ENCODE measurements around the gene ESYT3. TPM values are rescaled to one million over a fixed set of nuclear protein-coding genes. Genes with fewer than 3 reads are reported as not detected.
A peak's percentile ranks its signal among the peaks of the same experiment; 100 is the strongest.
"Not testable (repeated sequence)": the region's sequence is repeated elsewhere in the genome, so short reads cannot be mapped to it uniquely, and the experiment has no call there.

ESYT3 gene
- total RNA-seq, 2 donors from 2014 or later = 0.40 TPM; not detected in 1

- H3K27ac Mint-ChIP-seq = no peak overlapping the region
- peaks cover 9% of the 10 kb centered on the region for H3K27me3 Mint-ChIP-seq
- H3K4me3 Mint-ChIP-seq = no peak overlapping the region
- DNase-seq (no peak), ATAC-seq (no peak)
- H3K36me3 Mint-ChIP-seq (ENCODE audit: low read depth) = no peaks in the 10 kb centered on the region
- no peaks in the 10 kb centered on the region for H3K9me3 ChIP-seq (ENCODE audit: control insufficient read depth, low read length, poor library complexity, severe bottlenecking)
- H3K4me1 Mint-ChIP-seq = no peaks in the 10 kb centered on the region
Observed at GRCh38 chr3:138423316-138423715, 11.1 kb upstream of the ESYT3 start.

GRCh38 chr3:138424323-138424722 is 10.1 kb upstream of the ESYT3 start:
- H3K27ac Mint-ChIP-seq = no peak overlapping the region
- H3K4me3 Mint-ChIP-seq = no peak overlapping the region

GRCh38 chr3:138426211-138426610 is 8.2 kb upstream of the ESYT3 start:
- ATAC-seq = no peak
- no peaks in the 10 kb centered on the region for H3K9me3 ChIP-seq (ENCODE audit: control insufficient read depth, low read length, poor library complexity, severe bottlenecking)
- no peak overlapping the region for H3K4me3 Mint-ChIP-seq

More at GRCh38 chr3:138424323-138424722, 10.1 kb upstream of the ESYT3 start:
- Mint-ChIP-seq H3K27me3 (peaks cover 9% of the 10 kb centered on the region), H3K36me3 (ENCODE audit: low read depth) (no peaks in the 10 kb centered on the region), H3K4me1 (no peaks in the 10 kb centered on the region)
- H3K9me3 ChIP-seq (ENCODE audit: control insufficient read depth, low read length, poor library complexity, severe bottlenecking) = no peaks in the 10 kb centered on the region
- ATAC-seq = no peak
- DNase-seq = no peak

GRCh38 chr3:138426754-138427153 is 7.7 kb upstream of the ESYT3 start:
- not testable (repeated sequence) for H3K4me1 Mint-ChIP-seq; H3K9me3 ChIP-seq (ENCODE audit: control insufficient read depth, low read length, poor library complexity, severe bottlenecking); DNase-seq; ATAC-seq; H3K27me3 Mint-ChIP-seq; H3K27ac Mint-ChIP-seq; H3K36me3 Mint-ChIP-seq (ENCODE audit: low read depth); H3K4me3 Mint-ChIP-seq

More at GRCh38 chr3:138426211-138426610, 8.2 kb upstream of the ESYT3 start:
- Mint-ChIP-seq H3K27me3 (peaks cover under 1% of the 10 kb centered on the region), H3K4me1 (no peaks in the 10 kb centered on the region), H3K27ac (no peak overlapping the region), H3K36me3 (ENCODE audit: low read depth) (no peaks in the 10 kb centered on the region)
- no peak for DNase-seq

- Mint-ChIP-seq H3K27me3 (peaks cover 26% of the 10 kb centered on the region), H3K4me3 (no peak overlapping the region), H3K36me3 (ENCODE audit: low read depth) (peaks cover 2% of the 10 kb centered on the region), H3K4me1 (peaks cover 6% of the 10 kb centered on the region), H3K27ac (no peak overlapping the region)
- DNase-seq (no peak), ATAC-seq (no peak)
- no peaks in the 10 kb centered on the region for H3K9me3 ChIP-seq (ENCODE audit: control insufficient read depth, low read length, poor library complexity, severe bottlenecking)
Observed at GRCh38 chr3:138429665-138430064, 4.8 kb upstream of the ESYT3 start.

GRCh38 chr3:138432576-138433240 is 1.7 kb upstream of the ESYT3 start:
- Mint-ChIP-seq H3K36me3 (ENCODE audit: low read depth) (peaks cover 2% of the 10 kb centered on the region), H3K4me1 (peaks cover 8% of the 10 kb centered on the region), H3K27ac (no peak overlapping the region), H3K4me3 (peak overlapping the region; percentile 25), H3K27me3 (peaks cover 47% of the 10 kb centered on the region)
- ATAC-seq (no peak), DNase-seq (no peak)
- H3K9me3 ChIP-seq (ENCODE audit: control insufficient read depth, low read length, poor library complexity, severe bottlenecking) = no peaks in the 10 kb centered on the region

GRCh38 chr3:138433892-138434275 is 532 bp upstream of the ESYT3 start:
- DNase-seq (no peak), ATAC-seq (no peak)
- Mint-ChIP-seq H3K36me3 (ENCODE audit: low read depth) (peaks cover 2% of the 10 kb centered on the region), H3K27ac (no peak overlapping the region), H3K4me1 (peaks cover 8% of the 10 kb centered on the region), H3K4me3 (peak overlapping the region; percentile 82), H3K27me3 (peaks cover 58% of the 10 kb centered on the region)
- no peaks in the 10 kb centered on the region for H3K9me3 ChIP-seq (ENCODE audit: control insufficient read depth, low read length, poor library complexity, severe bottlenecking)

- H3K4me3 Mint-ChIP-seq = peak overlapping the region; percentile 82
- H3K27ac Mint-ChIP-seq = no peak overlapping the region
- DNase-seq = no peak
- peaks cover 8% of the 10 kb centered on the region for H3K4me1 Mint-ChIP-seq
- ATAC-seq = peak; percentile 46
- H3K9me3 ChIP-seq (ENCODE audit: control insufficient read depth, low read length, poor library complexity, severe bottlenecking) = no peaks in the 10 kb centered on the region
- H3K36me3 Mint-ChIP-seq (ENCODE audit: low read depth) = peaks cover 2% of the 10 kb centered on the region
- H3K27me3 Mint-ChIP-seq = peaks cover 67% of the 10 kb centered on the region
Observed at GRCh38 chr3:138434875-138435772, 708 bp downstream of the ESYT3 start.

- H3K36me3 Mint-ChIP-seq (ENCODE audit: low read depth) = peaks cover 2% of the 10 kb centered on the region
- no peak overlapping the region for H3K27ac Mint-ChIP-seq
- no peaks in the 10 kb centered on the region for H3K9me3 ChIP-seq (ENCODE audit: control insufficient read depth, low read length, poor library complexity, severe bottlenecking)
- DNase-seq (no peak), ATAC-seq (no peak)
- H3K27me3 Mint-ChIP-seq = peaks cover 69% of the 10 kb centered on the region
- peak overlapping the region; percentile 63 for H3K4me3 Mint-ChIP-seq
- H3K4me1 Mint-ChIP-seq = peaks cover 8% of the 10 kb centered on the region
Observed at GRCh38 chr3:138435840-138436239, 1.4 kb downstream of the ESYT3 start.

GRCh38 chr3:138437281-138437680 is 2.9 kb downstream of the ESYT3 start:
- no peaks in the 10 kb centered on the region for H3K9me3 ChIP-seq (ENCODE audit: control insufficient read depth, low read length, poor library complexity, severe bottlenecking)
- ATAC-seq = no peak
- Mint-ChIP-seq H3K27ac (no peak overlapping the region), H3K4me3 (no peak overlapping the region), H3K27me3 (peaks cover 60% of the 10 kb centered on the region), H3K4me1 (peaks cover 8% of the 10 kb centered on the region), H3K36me3 (ENCODE audit: low read depth) (peaks cover 2% of the 10 kb centered on the region)
- no peak for DNase-seq

- ATAC-seq = no peak
- Mint-ChIP-seq H3K36me3 (ENCODE audit: low read depth) (no peaks in the 10 kb centered on the region), H3K27ac (no peak overlapping the region), H3K4me3 (no peak overlapping the region), H3K4me1 (peaks cover 4% of the 10 kb centered on the region), H3K27me3 (peaks cover 46% of the 10 kb centered on the region)
- no peak for DNase-seq
- H3K9me3 ChIP-seq (ENCODE audit: control insufficient read depth, low read length, poor library complexity, severe bottlenecking) = no peaks in the 10 kb centered on the region
Observed at GRCh38 chr3:138438896-138439295, 4.5 kb downstream of the ESYT3 start.

GRCh38 chr3:138439646-138440045 is 5.2 kb downstream of the ESYT3 start:
- peaks cover 43% of the 10 kb centered on the region for H3K27me3 Mint-ChIP-seq
- DNase-seq = no peak
- H3K36me3 Mint-ChIP-seq (ENCODE audit: low read depth) = no peaks in the 10 kb centered on the region
- H3K27ac Mint-ChIP-seq = no peak overlapping the region
- peaks cover 2% of the 10 kb centered on the region for H3K4me1 Mint-ChIP-seq
- no peak overlapping the region for H3K4me3 Mint-ChIP-seq
- no peaks in the 10 kb centered on the region for H3K9me3 ChIP-seq (ENCODE audit: control insufficient read depth, low read length, poor library complexity, severe bottlenecking)
- ATAC-seq = no peak

GRCh38 chr3:138440121-138440521 is 5.7 kb downstream of the ESYT3 start:
- no peak overlapping the region for H3K4me3 Mint-ChIP-seq
- H3K36me3 Mint-ChIP-seq (ENCODE audit: low read depth) = no peaks in the 10 kb centered on the region
- H3K4me1 Mint-ChIP-seq = peaks cover 2% of the 10 kb centered on the region
- no peaks in the 10 kb centered on the region for H3K9me3 ChIP-seq (ENCODE audit: control insufficient read depth, low read length, poor library complexity, severe bottlenecking)
- H3K27ac Mint-ChIP-seq = no peak overlapping the region
- no peak for ATAC-seq
- no peak for DNase-seq
- peaks cover 43% of the 10 kb centered on the region for H3K27me3 Mint-ChIP-seq

All from T-helper 17 cell (primary cell).